GM12878 (cell line): ENCODE results near the gene KRTAP10-6. TPM values are rescaled to one million over a fixed set of nuclear protein-coding genes. Genes with fewer than 3 reads are reported as not detected.

Experiments used
- ATAC-seq: fragments of 200-7000 bp; cut with Tn5 transposase; 3 replicates; pipeline ENCODE4 v1.9.1; 2020; ENCODE audit warnings: mild to moderate bottlenecking, moderate library complexity
- BruUV-seq: library from RNA; stranded (reverse); fragments of 400-500 nt; replicated peaks from 2 replicates; lab custom pipeline; 2021; lab: Mats Ljungman, UMichigan
- CTCF ChIA-PET: fragments of 300-600 bp; sonication (Branson Sonifier 250); formaldehyde crosslinking; extraction: SDS; loops from one replicate; lab custom pipeline; 2021; ENCODE audit warnings: inconsistent platforms; lab: Yijun Ruan, JAX
- POLR2A ChIA-PET: fragments of 350-600 bp; formaldehyde crosslinking; extraction: SDS; loops from one replicate; lab custom pipeline; 2021; ENCODE audit warnings: inconsistent platforms; lab: Charles Lee
- RAD21 ChIA-PET: fragments of 300-600 bp; sonication (Branson Sonifier 250); formaldehyde crosslinking; loops from one replicate; lab custom pipeline; 2023; ENCODE audit warnings: antibody characterized with exemption; ENCODE audit not compliant: unreplicated experiment; lab: Charles Lee
- SMC1A ChIA-PET: fragments of 300-600 bp; sonication (Branson Sonifier 250); formaldehyde crosslinking; loops from one replicate; lab custom pipeline; 2023; ENCODE audit not compliant: unreplicated experiment, uncharacterized antibody; lab: Charles Lee
- DNase-seq: peaks from one replicate; pipeline ENCODE4 v3.0.0-alpha.2; 2011; ENCODE audit warnings: low read depth, low spot score
- FAIRE-seq: peaks from 3 replicates; lab custom pipeline; 2011; peaks lifted over from hg19 to GRCh38; lab: Jason Lieb, UNC
- H2AFZ ChIP-seq: 2 replicates; pipeline ENCODE4 v1.6.0; 2011; ENCODE audit warnings: low read depth, low read length, control low read depth; ENCODE audit not compliant: control insufficient read depth
- H3K27ac ChIP-seq: 2 replicates; pipeline ENCODE4 v1.5.1; 2011; ENCODE audit warnings: control low read depth; ENCODE audit not compliant: control insufficient read depth, insufficient read depth
- H3K27me3 ChIP-seq, 2 experiments: replicated peaks in 1 of 2; 2 replicates each; pipeline versions ENCODE4 v1.6.0 to v1.6.1; 2011; ENCODE audit warnings: low read length in 1 of 2; ENCODE audit not compliant: control insufficient read depth in 2 of 2, insufficient read depth in 2 of 2
- H3K36me3 ChIP-seq, 2 experiments: 2 replicates each; pipeline ENCODE4 v1.5.1; 2011; ENCODE audit warnings: low read length in 1 of 2; ENCODE audit not compliant: control insufficient read depth in 2 of 2, insufficient read depth in 2 of 2
- H3K4me1 ChIP-seq: 2 replicates; pipeline ENCODE4 v1.6.1; 2011; ENCODE audit warnings: mild to moderate bottlenecking, low read length, moderate library complexity, mixed read lengths; ENCODE audit not compliant: control insufficient read depth, insufficient read depth
- H3K4me2 ChIP-seq: 2 replicates; pipeline ENCODE4 v1.6.0; 2011; ENCODE audit warnings: control low read depth; ENCODE audit not compliant: control insufficient read depth, insufficient read depth
- H3K4me3 ChIP-seq: fragments of 200-600 bp; sonication (generic); 2 replicates; pipeline ENCODE4 v1.5.1; 2016
- H3K79me2 ChIP-seq: 2 replicates; pipeline ENCODE4 v1.6.0; 2011; ENCODE audit warnings: low read length; ENCODE audit not compliant: control insufficient read depth, insufficient read depth
- H3K9ac ChIP-seq: 2 replicates; pipeline ENCODE4 v1.8.0; 2011; ENCODE audit warnings: low read length, control low read depth, mixed read lengths; ENCODE audit not compliant: control insufficient read depth, insufficient read depth
- H3K9me3 ChIP-seq: replicated peaks from 3 replicates; pipeline ENCODE4 v1.5.1; 2011; ENCODE audit warnings: mild to moderate bottlenecking, low read length; ENCODE audit not compliant: control insufficient read depth, insufficient read depth
- H4K20me1 ChIP-seq: 2 replicates; pipeline ENCODE4 v1.6.0; 2011; ENCODE audit not compliant: control insufficient read depth, insufficient read depth
- BCL11A ChIP-seq: IDR thresholded peaks from 2 replicates; pipeline ENCODE4 v1.6.1; 2011; ENCODE audit warnings: low read depth, low read length
- CHD2 ChIP-seq: IDR thresholded peaks from 2 replicates; pipeline ENCODE4 v1.6.1; 2011; ENCODE audit warnings: low read depth, low read length, improper control_type of control experiment, borderline replicate concordance
- IRF5 ChIP-seq: fragments of 450-650 bp; IDR thresholded peaks from 2 replicates; pipeline ENCODE4 v1.6.1; 2017; ENCODE audit warnings: borderline replicate concordance
- JUNB ChIP-seq: IDR thresholded peaks from 2 replicates; pipeline ENCODE4 v1.6.1; 2016; ENCODE audit warnings: antibody characterized with exemption, mild to moderate bottlenecking
- NFXL1 ChIP-seq: fragments of 450-650 bp; IDR thresholded peaks from 2 replicates; pipeline ENCODE4 v1.6.1; 2017; ENCODE audit warnings: antibody characterized with exemption, mild to moderate bottlenecking, borderline replicate concordance
- PAX8 ChIP-seq: fragments of 450-650 bp; IDR thresholded peaks from 2 replicates; pipeline ENCODE4 v1.6.1; 2017; ENCODE audit warnings: mild to moderate bottlenecking, moderate library complexity
- SMC3 ChIP-seq: IDR thresholded peaks from 2 replicates; pipeline ENCODE4 v1.6.1; 2011; ENCODE audit warnings: low read length, improper control_type of control experiment, borderline replicate concordance
- TBL1XR1 ChIP-seq: IDR thresholded peaks from 2 replicates; pipeline ENCODE4 v1.6.1; 2012; ENCODE audit warnings: low read depth, low read length, improper control_type of control experiment
- WRNIP1 ChIP-seq: IDR thresholded peaks from 2 replicates; pipeline ENCODE4 v1.6.1; 2011; ENCODE audit warnings: low read depth, low read length, improper control_type of control experiment, borderline replicate concordance
- ZNF274 ChIP-seq: IDR thresholded peaks from one replicate; pipeline ENCODE4 v1.8.0; 2011; ENCODE audit not compliant: insufficient read length, insufficient read depth
- WGBS: methylation state at CpG from one replicate; pipeline ENCODE4 v1.1.6; 2016; ENCODE audit warnings: low lambda C conversion rate; ENCODE audit not compliant: insufficient replicate concordance, insufficient coverage; ENCODE audit errors: missing lambda C conversion rate; 5-methylcytosine and 5-hydroxymethylcytosine counted together
- in situ Hi-C: fragments of 300-500 bp; cut with MboI; formaldehyde crosslinking; loops from 9 replicates; pipeline ENCODE4 v1.14.3; 2018; ENCODE audit warnings: mixed read lengths
- intact Hi-C: fragments of 100-400 bp; cut with micrococcal nuclease; formaldehyde crosslinking; loops from one replicate; pipeline ENCODE4 v1.14.2; 2022; ENCODE audit not compliant: unreplicated experiment
- polyA plus RNA-seq, 11 experiments: library from polyadenylated mRNA; depleted of rRNA in 4 of 11; unstranded in 6 of 11; stranded (reverse) in 5 of 11; fragments of >200 nt; fragmentation: Nextera tagmentation in 4 of 11; fragmentation: Illumina TruSeq in 1 of 11; extraction: Ambion mirVana in 4 of 11; extraction: Trizol in 1 of 11; gene quantifications; 1 replicate in 1 of 11; 2 replicates in 10 of 11; pipeline versions ENCODE4 v1.2.1 to v1.2.3, GENCODE V29; 2011 to 2016; ENCODE audit warnings: inconsistent platforms in 2 of 11, missing spikeins in 2 of 11, low read depth in 1 of 11
- total RNA-seq, 4 experiments: library from RNA; depleted of rRNA in 3 of 4; stranded (reverse); fragments of >200 nt in 3 of 4; fragmentation: Illumina TruSeq in 1 of 4; extraction: Trizol in 1 of 4; gene quantifications; 2 replicates each; pipeline versions ENCODE4 v1.2.1 to v1.2.3, GENCODE V29; 2013 to 2021
- TF ChIP-seq, protein P1 (sequence below): fragments of 450-650 bp; IDR thresholded peaks from 2 replicates; pipeline ENCODE4 v1.6.1; 2016; ENCODE audit warnings: mild to moderate bottlenecking, moderate library complexity, borderline replicate concordance

The KRTAP10-6 gene
- total and polyA plus RNA-seq, 10 of the 15 experiments (the other 5 are each of a cell fraction or from before 2014, with no cell fraction given): not detected

DNA sequence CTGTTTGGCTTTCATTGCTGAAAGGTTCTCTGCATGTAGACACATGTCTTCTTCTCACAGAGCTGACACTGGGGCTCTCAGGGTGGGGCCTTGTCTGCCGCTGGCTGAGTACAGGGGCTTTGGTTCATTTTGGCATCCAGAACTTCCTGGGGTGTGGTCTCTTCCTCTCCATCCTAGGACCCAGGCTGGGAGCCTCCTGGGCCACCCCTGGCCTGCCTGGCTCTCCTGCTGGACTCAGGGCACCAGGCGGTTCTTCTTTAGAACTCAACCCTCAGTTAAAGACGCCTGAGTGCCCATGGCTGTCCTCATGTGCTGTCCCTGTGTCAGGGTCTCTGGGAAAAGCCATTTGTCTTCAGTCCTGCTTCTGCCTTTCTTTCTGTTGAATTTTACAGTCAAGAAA lies 6.4 kb downstream of the KRTAP10-6 start:
- H2AFZ ChIP-seq: no peak overlapping the region
- no peaks in the 10 kb centered on the region for H4K20me1 ChIP-seq
- ChIA-PET POLR2A (no interaction called here), CTCF (no interaction called here), RAD21 (no interaction called here), SMC1A (no interaction called here)
- FAIRE-seq (no peak), ATAC-seq (no peak), DNase-seq (no peak)
- no peaks in the 10 kb centered on the region for H3K36me3 ChIP-seq
- H3K4me3 ChIP-seq: no peak overlapping the region
- intact Hi-C loops (no loop called here), in situ Hi-C loops (no loop called here)
- WGBS: 28% methylated on average over 3 of the region's 3 CpGs
- TF ChIP-seq SMC3 (no peak), WRNIP1 (no peak), IRF5 (no peak), BCL11A (no peak), NFXL1 (no peak), TBL1XR1 (no peak), CHD2 (no peak), PAX8 (no peak), JUNB (no peak), ZNF274 (no peak)
- TF ChIP-seq, protein P1, sequence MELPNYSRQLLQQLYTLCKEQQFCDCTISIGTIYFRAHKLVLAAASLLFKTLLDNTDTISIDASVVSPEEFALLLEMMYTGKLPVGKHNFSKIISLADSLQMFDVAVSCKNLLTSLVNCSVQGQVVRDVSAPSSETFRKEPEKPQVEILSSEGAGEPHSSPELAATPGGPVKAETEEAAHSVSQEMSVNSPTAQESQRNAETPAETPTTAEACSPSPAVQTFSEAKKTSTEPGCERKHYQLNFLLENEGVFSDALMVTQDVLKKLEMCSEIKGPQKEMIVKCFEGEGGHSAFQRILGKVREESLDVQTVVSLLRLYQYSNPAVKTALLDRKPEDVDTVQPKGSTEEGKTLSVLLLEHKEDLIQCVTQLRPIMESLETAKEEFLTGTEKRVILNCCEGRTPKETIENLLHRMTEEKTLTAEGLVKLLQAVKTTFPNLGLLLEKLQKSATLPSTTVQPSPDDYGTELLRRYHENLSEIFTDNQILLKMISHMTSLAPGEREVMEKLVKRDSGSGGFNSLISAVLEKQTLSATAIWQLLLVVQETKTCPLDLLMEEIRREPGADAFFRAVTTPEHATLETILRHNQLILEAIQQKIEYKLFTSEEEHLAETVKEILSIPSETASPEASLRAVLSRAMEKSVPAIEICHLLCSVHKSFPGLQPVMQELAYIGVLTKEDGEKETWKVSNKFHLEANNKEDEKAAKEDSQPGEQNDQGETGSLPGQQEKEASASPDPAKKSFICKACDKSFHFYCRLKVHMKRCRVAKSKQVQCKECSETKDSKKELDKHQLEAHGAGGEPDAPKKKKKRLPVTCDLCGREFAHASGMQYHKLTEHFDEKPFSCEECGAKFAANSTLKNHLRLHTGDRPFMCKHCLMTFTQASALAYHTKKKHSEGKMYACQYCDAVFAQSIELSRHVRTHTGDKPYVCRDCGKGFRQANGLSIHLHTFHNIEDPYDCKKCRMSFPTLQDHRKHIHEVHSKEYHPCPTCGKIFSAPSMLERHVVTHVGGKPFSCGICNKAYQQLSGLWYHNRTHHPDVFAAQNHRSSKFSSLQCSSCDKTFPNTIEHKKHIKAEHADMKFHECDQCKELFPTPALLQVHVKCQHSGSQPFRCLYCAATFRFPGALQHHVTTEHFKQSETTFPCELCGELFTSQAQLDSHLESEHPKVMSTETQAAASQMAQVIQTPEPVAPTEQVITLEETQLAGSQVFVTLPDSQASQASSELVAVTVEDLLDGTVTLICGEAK: no peak
- H3K4me1 ChIP-seq: no peaks in the 10 kb centered on the region
- H3K9me3 ChIP-seq: peaks cover 4% of the 10 kb centered on the region; the same call in 2 of the 3 replicates
- no peaks in the 10 kb centered on the region for H3K27me3 ChIP-seq
- BruUV-seq: no TSS peak
- no peak overlapping the region for H3K27ac ChIP-seq
- H3K4me2 ChIP-seq: no peak overlapping the region
- no peak overlapping the region for H3K9ac ChIP-seq
- H3K79me2 ChIP-seq: no peaks in the 10 kb centered on the region
